H1 (cell line): ENCODE results near the gene BRPF1. TPM values are rescaled to one million over a fixed set of nuclear protein-coding genes. Genes with fewer than 3 reads are reported as not detected.

ENCODE experiments used
- NANOG ChIP-seq: IDR thresholded peaks from 2 replicates; pipeline ENCODE4 v1.6.1; 2011; ENCODE audit warnings: low read length, low read depth, mild to moderate bottlenecking, inconsistent platforms; ENCODE audit not compliant: insufficient read depth, poor library complexity, severe bottlenecking
- RBBP5 ChIP-seq: IDR thresholded peaks from 2 replicates; pipeline ENCODE4 v1.7.1; 2012; ENCODE audit warnings: low read depth, mild to moderate bottlenecking, inconsistent platforms, low read length, moderate library complexity, borderline replicate concordance
- SP1 ChIP-seq: IDR thresholded peaks from 2 replicates; pipeline ENCODE4 v1.6.1; 2011; ENCODE audit warnings: low read depth, low read length
- polyA plus RNA-seq, 7 experiments: library from polyadenylated mRNA; depleted of rRNA in 3 of 7; stranded (reverse) in 5 of 7; unstranded in 2 of 7; fragments of >200 nt in 5 of 7; fragments of 200-250 nt in 2 of 7; gene quantifications; 1 replicate in 5 of 7; 2 replicates in 1 of 7; 4 replicates in 1 of 7; pipeline versions ENCODE4 v1.2.1 to v1.2.3, GENCODE V29; 2011 to 2013; ENCODE audit warnings: missing spikeins in 2 of 7, mixed read lengths in 2 of 7
- total RNA-seq: library from RNA; stranded (reverse); fragmentation: NEBNext Ultra II Directional; extraction: Animal tissue kit (Norgen Biotek cat#: 25700); gene quantifications from 2 replicates; pipeline ENCODE4 v1.2.1, GENCODE V29; 2021

The BRPF1 gene
- total and polyA plus RNA-seq, 2 of the 8 experiments (the other 6 are each of a cell fraction or from before 2014, with no cell fraction given) = 11.3 to 21.7 TPM

DNA sequence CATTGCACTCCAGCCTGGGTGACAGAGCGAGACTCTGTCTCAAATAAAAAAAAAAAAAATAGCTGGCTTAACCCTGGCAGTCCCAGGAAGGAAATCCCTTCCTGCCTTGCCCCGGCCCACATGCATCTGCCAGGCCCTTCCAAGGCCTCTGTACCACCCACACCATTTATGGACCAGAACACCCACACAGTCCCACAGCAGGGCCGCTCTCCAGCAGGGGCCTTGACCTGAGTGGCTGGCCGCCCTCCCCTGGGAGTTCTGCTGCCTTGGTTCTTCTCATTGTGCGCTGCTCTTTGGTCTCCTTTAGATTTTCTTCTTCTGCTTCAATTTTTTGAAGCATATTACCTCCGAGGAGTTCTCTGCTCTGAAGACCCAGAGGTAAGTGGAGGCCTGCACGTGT lies 44.0 kb upstream of the BRPF1 start (continued):
- TF ChIP-seq RBBP5 (no peak), SP1 (no peak), NANOG (no peak)
